Activated CD8-positive, alpha-beta memory T cell treated with anti-CD3 and anti-CD28 coated beads, Interleukin-2, amount 10 ng/mL, durations not matched to agents 7 days and 5 days (primary cell): ENCODE data around the gene WDR81. TPM values are rescaled to one million over a fixed set of nuclear protein-coding genes. Genes with fewer than 3 reads are reported as not detected.
"Not testable (repeated sequence)": the region's sequence is repeated elsewhere in the genome, so short reads cannot be mapped to it uniquely, and the experiment has no call there.

Source experiments
- ATAC-seq: fragments of 150-1000 bp; cut with Tn5 transposase; one replicate; pipeline ENCODE4 v1.10.0; 2021; ENCODE audit warnings: moderate library complexity
- CTCF ChIA-PET: fragments of 350-600 bp; sonication (Branson Sonifier 250); formaldehyde crosslinking; loops from one replicate; lab custom pipeline; 2021; ENCODE audit warnings: antibody characterized with exemption; lab: Charles Lee
- DNase-seq: peaks from one replicate; pipeline ENCODE4 v3.0.0-alpha.2; 2020
- H3K27ac Mint-ChIP-seq: one replicate; pipeline ENCODE4 v1.8.0; 2021; ENCODE audit warnings: mild to moderate bottlenecking, mixed read lengths
- H3K27me3 Mint-ChIP-seq: one replicate; pipeline ENCODE4 v1.8.0; 2021; ENCODE audit warnings: mixed read lengths
- H3K36me3 Mint-ChIP-seq: one replicate; pipeline ENCODE4 v1.8.0; 2021; ENCODE audit warnings: mild to moderate bottlenecking, mixed read lengths
- H3K4me1 Mint-ChIP-seq: one replicate; pipeline ENCODE4 v1.8.0; 2021; ENCODE audit warnings: mixed read lengths
- H3K4me3 Mint-ChIP-seq: one replicate; pipeline ENCODE4 v1.8.0; 2021; ENCODE audit warnings: mild to moderate bottlenecking, moderate library complexity, mixed read lengths
- H3K9me3 Mint-ChIP-seq: one replicate; pipeline ENCODE4 v1.8.0; 2022; ENCODE audit warnings: low read depth, mixed read lengths
- total RNA-seq, 2 experiments: library from RNA; stranded (reverse); gene quantifications; one replicate each; pipeline ENCODE4 v1.2.3, GENCODE V29; 2021

Gene WDR81
- total RNA-seq, 2 experiments from 2014 or later, result 28.7 to 32.1 TPM

DNA sequence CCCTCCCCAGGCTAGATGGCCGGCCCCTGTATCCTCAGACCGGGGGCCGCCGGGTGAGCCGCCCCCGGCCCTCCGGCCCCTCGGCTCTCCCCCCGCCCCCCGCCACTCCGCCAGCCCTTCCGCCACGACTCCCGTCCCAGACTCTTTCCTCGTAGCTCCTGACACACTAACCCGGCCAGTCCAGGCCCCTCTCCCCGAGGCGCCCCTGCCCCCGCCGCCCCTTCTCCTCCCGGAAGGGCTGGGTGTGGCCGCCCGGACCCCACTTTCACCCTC is 8.8 kb upstream of the WDR81 start:
- Mint-ChIP-seq H3K4me1 (peaks cover 21% of the 10 kb centered on the region), H3K36me3 (no peaks in the 10 kb centered on the region), H3K4me3 (peak overlapping the region; percentile 89), H3K27ac (peak overlapping the region; percentile 61), H3K27me3 (peaks cover 13% of the 10 kb centered on the region), H3K9me3 (no peaks in the 10 kb centered on the region)
- ATAC-seq, result no peak
- DNase-seq, result no peak
- CTCF ChIA-PET, result interaction anchor here (1.0 to 2.6 kb wide), 8 partner anchors 9 to 150 kb away, joined by 3 to 21 read pairs (median 8); partner anchors contain the start of genes RILP and WDR81

DNA sequence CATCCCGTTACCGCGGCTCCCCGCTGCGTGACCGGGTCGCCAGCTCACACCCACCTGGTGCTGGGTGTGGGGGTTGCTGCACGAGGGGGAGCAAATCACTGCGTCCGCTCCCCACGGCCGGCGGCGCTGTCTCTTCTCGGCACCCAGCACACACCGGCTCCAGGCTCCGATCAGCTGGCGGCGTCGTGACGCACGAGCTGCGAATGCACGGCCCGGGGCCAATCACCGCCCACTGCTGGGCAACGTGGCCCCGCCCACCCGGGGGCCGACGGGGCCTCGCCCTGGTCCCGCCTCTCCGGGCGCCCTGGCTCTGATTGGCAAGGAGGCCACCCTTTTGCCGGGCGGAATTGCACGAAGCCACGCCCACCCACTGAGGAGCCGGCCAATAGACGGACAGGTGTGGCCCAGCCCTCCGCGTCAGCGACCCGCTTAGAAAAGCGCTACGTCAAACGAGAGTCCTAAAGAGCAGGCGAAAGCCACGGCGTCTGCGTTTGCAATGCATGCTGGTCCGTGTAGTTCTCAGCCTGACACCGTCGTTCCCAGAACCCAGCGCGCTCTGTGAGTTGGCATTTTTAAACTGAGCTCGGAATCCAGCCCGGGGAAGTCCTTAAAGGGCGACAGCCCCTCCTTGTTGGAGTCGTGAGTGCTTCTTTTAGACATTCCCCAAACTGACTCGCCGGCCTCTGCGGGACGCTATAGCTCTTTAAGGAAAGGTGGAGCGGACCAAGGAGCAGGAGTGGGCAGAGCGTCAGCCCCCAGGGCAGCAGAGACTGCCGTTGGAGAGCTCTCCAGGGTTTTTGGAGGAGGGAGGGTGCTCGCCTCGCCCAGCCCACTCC is 8.2 kb upstream of the WDR81 start:
- Mint-ChIP-seq H3K27me3 (peaks cover 8% of the 10 kb centered on the region), H3K9me3 (no peaks in the 10 kb centered on the region), H3K27ac (peak overlapping the region; percentile 99), H3K4me3 (peak overlapping the region; percentile 89), H3K4me1 (peaks cover 23% of the 10 kb centered on the region), H3K36me3 (no peaks in the 10 kb centered on the region)
- ATAC-seq (peak; percentile 85), DNase-seq (peak; percentile 100)
- CTCF ChIA-PET, result interaction anchor here (0.9 to 2.6 kb wide), 24 partner anchors 8 to 342 kb away, joined by 3 to 21 read pairs (median 5); partner anchors contain the start of genes DPH1, HIC1, RILP and SCARF1

DNA sequence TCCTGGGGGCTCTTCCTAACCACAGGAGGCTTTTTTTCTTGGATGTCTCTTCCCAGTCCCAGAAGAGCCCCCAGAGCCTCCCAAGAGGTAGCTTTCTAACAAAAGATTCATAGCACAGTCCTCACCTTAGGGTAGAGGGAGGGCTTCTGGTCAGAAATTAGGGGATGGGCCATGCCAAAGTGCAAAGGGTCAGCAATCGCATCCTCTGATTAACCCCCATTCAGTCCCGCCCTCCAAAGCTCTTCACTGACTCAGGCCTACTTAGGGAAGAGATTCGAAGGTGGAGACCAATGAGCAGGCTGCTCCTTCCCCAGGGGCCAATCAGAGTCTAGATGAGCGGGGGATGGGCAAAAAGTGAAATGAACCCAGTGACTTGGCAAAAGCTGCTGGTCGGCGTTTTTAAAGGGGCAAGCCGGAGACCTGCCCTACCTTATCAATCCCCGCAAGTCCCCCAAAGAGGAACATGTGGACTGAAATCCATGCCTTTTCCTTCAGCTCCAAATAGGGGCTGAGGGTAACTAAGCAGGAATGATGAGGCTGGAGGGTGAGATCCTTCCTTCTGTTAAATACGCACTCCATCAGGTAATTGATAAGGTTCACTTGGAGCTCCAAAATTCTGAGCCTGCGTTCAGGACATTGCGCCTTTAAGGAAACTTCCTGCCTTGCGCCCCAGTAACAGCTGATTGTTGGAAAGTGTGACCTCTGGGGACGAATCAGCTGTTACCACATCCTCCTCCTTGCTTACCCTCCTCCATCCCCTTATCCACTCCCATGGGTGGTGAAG is 7.4 kb upstream of the WDR81 start:
- H3K36me3 Mint-ChIP-seq, result no peaks in the 10 kb centered on the region
- ATAC-seq (peak; percentile 66), DNase-seq (peak; percentile 96)
- H3K27me3 Mint-ChIP-seq, result peaks cover 1% of the 10 kb centered on the region
- H3K9me3 Mint-ChIP-seq, result no peaks in the 10 kb centered on the region
- H3K4me1 Mint-ChIP-seq, result peaks cover 23% of the 10 kb centered on the region
- H3K27ac Mint-ChIP-seq, result peak overlapping the region; percentile 99
- CTCF ChIA-PET, result interaction anchor here (0.7 to 2.6 kb wide), 23 partner anchors 8 to 341 kb away, joined by 3 to 21 read pairs (median 5); partner anchors contain the start of genes DPH1, HIC1, RILP and SCARF1
- peak overlapping the region; percentile 89 for H3K4me3 Mint-ChIP-seq

DNA sequence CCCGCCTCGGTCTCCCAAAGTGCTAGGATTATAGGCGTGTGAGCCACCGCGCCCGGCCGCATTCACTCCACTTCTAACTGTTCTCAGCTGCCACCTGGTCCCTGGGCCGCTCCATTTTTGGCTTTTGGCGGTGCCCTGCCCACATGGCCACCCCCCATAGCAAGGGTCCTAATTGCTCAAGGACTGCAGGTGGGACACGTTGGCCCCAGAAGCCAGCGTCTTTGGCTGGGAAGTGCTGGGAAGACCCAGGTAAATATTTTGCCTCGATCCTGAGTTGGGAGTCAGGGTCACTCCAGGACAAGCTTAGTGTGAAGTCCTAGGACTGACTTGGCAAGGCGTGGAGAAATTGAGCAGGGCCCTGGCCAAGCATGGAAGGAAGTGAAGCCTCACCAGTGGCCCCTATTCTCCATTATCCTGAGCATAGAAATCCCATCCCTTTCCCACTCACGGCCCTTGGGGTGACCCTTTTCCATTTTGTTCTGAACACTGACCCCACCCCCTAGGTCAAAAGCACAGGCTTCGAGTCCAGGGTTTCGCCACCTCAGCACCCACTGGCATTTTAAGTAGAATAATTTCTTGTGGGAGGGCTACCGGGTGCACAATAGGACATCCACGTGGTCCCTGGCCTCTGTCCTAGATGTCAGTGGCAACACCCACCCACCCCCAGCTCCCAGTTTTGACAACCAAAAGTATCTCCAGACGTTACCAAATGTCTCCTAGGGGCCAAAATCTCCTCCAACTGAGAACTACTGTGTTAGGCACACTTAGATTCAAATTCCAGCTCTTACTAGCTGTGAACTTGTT is 5.9 kb upstream of the WDR81 start:
- H3K27me3 Mint-ChIP-seq, result no peaks in the 10 kb centered on the region
- CTCF ChIA-PET, result interaction anchor here (1.4 to 4.4 kb wide), 3 partner anchors 70 to 145 kb away, joined by 3 to 37 read pairs (median 6); partner anchors contain the start of gene RILP
- no peaks in the 10 kb centered on the region for H3K36me3 Mint-ChIP-seq
- no peaks in the 10 kb centered on the region for H3K9me3 Mint-ChIP-seq
- peak overlapping the region; percentile 89 for H3K4me3 Mint-ChIP-seq
- DNase-seq (no peak), ATAC-seq (no peak)
- peak overlapping the region; percentile 99 for H3K27ac Mint-ChIP-seq
- H3K4me1 Mint-ChIP-seq, result peaks cover 33% of the 10 kb centered on the region

DNA sequence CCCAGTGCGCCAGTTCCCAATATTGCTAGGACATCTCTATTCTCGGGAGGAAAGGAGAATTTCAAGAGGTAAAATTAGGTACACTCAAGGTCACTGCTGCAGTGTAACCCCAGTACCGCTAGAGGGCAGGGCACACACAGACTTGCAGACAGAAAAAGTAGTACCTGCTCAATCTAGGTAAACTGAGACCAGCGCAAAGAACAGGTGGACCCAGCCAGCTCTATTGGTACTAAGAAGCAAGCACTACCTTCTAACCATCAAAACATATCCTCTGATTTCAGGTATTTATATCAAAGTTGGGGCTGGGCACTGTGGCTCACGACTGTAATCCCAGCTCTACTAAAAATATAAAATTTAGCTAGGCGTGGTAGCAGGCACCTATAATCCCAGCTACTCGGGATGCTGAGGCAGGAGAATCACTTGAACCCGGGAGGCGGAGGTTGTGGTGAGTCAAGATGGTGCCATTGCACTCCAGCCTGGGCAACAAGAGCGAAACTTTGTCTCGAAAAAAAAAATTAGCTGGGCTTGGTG is 3.6 kb upstream of the WDR81 start:
- Mint-ChIP-seq H3K27me3 (no peaks in the 10 kb centered on the region), H3K4me1 (peaks cover 42% of the 10 kb centered on the region), H3K9me3 (no peaks in the 10 kb centered on the region), H3K4me3 (peak overlapping the region; percentile 15), H3K27ac (peak overlapping the region; percentile 65), H3K36me3 (no peaks in the 10 kb centered on the region)
- DNase-seq, result peak; percentile 81
- ATAC-seq, result no peak
- CTCF ChIA-PET, result interaction anchor here (0.7 to 4.4 kb wide), 31 partner anchors 8 to 671 kb away, joined by 3 to 37 read pairs (median 4); partner anchors contain the start of genes RILP, RTN4RL1 and SERPINF1

DNA sequence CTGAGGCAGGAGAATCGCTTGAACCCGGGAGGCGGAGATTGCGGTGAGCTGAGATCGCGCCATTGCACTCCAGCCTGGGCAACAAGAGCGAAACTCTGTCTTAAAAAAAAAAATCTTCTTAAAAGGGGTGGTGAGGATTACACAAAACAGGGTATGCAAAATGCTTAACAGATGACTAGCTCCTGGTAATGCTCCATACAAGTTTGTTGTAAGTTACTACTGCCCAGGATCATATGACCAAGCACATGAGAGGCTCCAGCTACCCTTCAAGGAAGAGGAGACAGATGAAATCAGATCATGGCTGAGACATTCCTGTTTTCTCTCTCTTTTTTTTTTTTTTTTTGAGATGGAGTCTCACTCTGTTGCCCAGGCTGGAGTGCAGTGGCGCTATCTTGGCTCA is 2.5 kb upstream of the WDR81 start:
- DNase-seq, H3K27me3 Mint-ChIP-seq, H3K9me3 Mint-ChIP-seq, H3K4me3 Mint-ChIP-seq, H3K36me3 Mint-ChIP-seq, ATAC-seq: not testable (repeated sequence)
- CTCF ChIA-PET, result interaction anchor here (0.9 to 4.4 kb wide), 18 partner anchors 13 to 670 kb away, joined by 3 to 37 read pairs (median 4); partner anchors contain the start of genes RILP and SERPINF1
- Mint-ChIP-seq H3K4me1 (peaks cover 41% of the 10 kb centered on the region), H3K27ac (peak overlapping the region; percentile 85)

DNA sequence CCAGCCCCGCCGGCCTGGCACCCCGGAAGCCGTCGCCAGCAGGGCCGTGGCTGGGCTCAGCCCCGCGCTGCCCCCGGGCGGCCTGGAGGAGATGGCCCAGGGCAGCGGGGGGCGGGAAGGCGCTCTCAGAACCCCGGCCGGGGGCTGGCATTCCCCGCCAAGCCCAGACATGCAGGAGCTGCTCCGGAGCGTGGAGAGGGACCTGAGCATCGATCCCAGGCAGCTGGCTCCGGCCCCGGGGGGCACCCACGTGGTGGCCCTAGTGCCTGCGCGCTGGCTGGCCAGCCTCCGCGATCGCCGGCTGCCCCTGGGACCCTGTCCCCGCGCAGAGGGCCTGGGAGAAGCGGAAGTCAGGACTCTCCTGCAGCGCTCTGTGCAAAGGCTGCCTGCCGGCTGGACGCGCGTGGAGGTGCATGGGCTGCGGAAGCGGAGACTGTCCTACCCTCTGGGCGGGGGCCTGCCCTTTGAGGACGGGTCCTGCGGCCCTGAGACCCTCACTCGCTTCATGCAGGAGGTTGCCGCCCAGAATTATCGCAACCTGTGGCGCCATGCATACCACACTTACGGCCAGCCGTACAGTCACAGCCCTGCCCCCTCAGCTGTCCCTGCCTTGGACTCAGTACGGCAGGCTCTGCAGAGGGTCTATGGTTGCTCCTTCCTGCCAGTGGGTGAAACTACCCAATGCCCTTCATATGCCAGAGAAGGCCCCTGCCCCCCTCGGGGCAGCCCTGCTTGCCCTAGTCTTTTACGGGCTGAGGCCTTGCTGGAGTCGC is 551 bp downstream of the WDR81 start:
- peak overlapping the region; percentile 56 for H3K27ac Mint-ChIP-seq
- H3K27me3 Mint-ChIP-seq, result no peaks in the 10 kb centered on the region
- H3K9me3 Mint-ChIP-seq, result no peaks in the 10 kb centered on the region
- ATAC-seq (peak; percentile 74), DNase-seq (no peak)
- peaks cover 3% of the 10 kb centered on the region for H3K36me3 Mint-ChIP-seq
- CTCF ChIA-PET, result interaction anchor here (1.2 to 2.1 kb wide), 2 partner anchors 8 to 39 kb away, joined by 3 to 6 read pairs; no protein-coding TSS in a partner anchor
- H3K4me3 Mint-ChIP-seq, result peak overlapping the region; percentile 66
- H3K4me1 Mint-ChIP-seq, result peaks cover 38% of the 10 kb centered on the region

DNA sequence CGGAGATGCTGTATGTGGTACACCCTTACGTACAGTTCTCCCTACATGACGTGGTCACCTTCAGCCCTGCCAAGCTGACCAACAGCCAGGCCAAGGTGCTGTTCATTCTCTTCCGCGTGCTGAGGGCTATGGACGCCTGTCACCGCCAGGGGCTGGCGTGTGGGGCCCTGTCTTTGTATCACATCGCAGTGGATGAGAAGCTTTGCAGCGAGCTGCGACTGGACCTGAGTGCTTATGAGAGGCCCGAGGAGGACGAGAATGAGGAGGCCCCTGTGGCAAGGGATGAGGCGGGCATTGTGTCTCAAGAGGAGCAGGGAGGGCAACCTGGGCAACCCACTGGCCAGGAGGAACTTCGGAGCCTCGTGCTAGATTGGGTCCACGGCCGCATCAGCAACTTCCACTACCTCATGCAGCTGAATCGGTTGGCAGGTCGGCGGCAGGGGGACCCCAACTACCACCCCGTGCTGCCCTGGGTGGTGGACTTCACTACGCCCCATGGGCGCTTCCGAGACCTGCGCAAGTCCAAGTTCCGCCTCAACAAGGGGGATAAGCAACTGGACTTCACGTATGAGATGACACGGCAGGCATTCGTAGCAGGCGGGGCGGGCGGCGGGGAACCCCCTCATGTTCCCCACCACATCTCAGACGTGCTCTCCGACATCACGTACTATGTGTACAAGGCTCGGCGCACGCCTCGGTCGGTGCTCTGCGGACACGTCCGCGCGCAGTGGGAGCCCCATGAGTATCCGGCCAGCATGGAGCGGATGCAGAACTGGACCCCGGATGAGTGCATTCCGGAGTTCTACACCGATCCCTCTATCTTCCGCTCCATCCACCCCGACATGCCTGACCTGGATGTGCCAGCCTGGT is 1.4 kb downstream of the WDR81 start:
- Mint-ChIP-seq H3K36me3 (peaks cover 3% of the 10 kb centered on the region), H3K9me3 (no peaks in the 10 kb centered on the region), H3K27me3 (no peaks in the 10 kb centered on the region), H3K4me3 (peak overlapping the region; percentile 66), H3K27ac (peak overlapping the region; percentile 56), H3K4me1 (peaks cover 32% of the 10 kb centered on the region)
- DNase-seq (no peak), ATAC-seq (no peak)
- CTCF ChIA-PET, result interaction anchor here (1.2 to 2.1 kb wide), 2 partner anchors 9 to 38 kb away, joined by 3 to 6 read pairs; no protein-coding TSS in a partner anchor

DNA sequence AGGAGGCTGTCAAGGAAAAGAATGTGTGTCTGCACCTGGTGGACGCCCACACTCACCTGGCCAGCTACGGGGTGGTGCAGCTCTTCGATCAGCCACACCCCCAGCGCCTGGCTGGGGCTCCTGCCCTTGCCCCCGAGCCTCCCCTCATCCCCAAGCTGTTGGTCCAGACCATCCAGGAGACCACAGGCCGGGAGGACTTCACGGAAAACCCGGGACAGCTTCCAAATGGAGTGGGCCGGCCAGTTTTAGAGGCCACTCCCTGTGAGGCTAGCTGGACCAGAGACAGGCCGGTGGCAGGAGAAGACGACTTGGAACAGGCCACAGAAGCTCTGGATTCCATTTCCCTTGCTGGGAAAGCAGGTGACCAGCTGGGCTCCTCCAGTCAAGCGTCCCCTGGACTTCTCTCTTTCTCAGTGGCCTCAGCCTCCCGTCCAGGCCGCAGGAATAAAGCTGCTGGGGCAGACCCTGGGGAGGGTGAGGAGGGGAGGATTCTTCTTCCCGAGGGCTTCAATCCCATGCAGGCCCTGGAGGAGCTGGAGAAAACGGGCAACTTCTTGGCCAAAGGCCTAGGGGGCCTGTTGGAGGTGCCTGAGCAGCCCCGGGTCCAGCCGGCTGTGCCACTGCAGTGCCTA is 2.2 kb downstream of the WDR81 start:
- no peak for DNase-seq
- no peak for ATAC-seq
- Mint-ChIP-seq H3K27ac (no peak overlapping the region), H3K4me3 (no peak overlapping the region), H3K36me3 (peaks cover 3% of the 10 kb centered on the region), H3K27me3 (no peaks in the 10 kb centered on the region), H3K9me3 (no peaks in the 10 kb centered on the region), H3K4me1 (peaks cover 31% of the 10 kb centered on the region)
- CTCF ChIA-PET, result no interaction called here

DNA sequence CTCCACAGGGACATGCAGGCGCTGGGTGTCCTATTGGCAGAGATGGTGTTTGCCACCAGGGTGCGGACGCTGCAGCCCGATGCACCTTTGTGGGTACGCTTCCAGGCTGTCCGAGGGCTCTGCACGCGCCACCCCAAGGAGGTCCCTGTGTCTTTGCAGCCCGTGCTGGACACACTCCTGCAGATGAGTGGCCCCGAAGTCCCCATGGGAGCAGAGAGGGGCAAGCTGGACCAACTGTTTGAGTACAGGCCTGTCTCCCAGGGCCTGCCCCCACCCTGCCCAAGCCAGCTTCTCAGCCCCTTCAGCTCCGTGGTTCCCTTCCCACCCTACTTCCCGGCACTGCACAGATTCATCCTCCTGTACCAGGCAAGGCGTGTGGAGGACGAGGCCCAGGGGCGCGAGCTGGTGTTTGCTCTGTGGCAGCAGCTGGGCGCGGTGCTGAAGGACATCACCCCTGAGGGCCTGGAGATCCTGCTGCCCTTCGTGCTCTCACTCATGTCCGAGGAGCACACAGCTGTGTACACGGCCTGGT is 2.8 kb downstream of the WDR81 start:
- no peak for ATAC-seq
- no peak overlapping the region for H3K27ac Mint-ChIP-seq
- DNase-seq, result no peak
- no peak overlapping the region for H3K4me3 Mint-ChIP-seq
- no peaks in the 10 kb centered on the region for H3K27me3 Mint-ChIP-seq
- CTCF ChIA-PET, result no interaction called here
- no peaks in the 10 kb centered on the region for H3K9me3 Mint-ChIP-seq
- peaks cover 31% of the 10 kb centered on the region for H3K4me1 Mint-ChIP-seq
- peaks cover 3% of the 10 kb centered on the region for H3K36me3 Mint-ChIP-seq
